SH-SY5Y (cell line): ENCODE results near the gene CLPTM1.

Experiments
- GATA2 ChIP-seq: IDR thresholded peaks from 2 replicates; pipeline ENCODE4 v1.6.1; 2011; ENCODE audit warnings: mild to moderate bottlenecking, low read depth, low read length
- GATA3 ChIP-seq: IDR thresholded peaks from 2 replicates; pipeline ENCODE4 v1.6.1; 2011; ENCODE audit warnings: low read depth, mild to moderate bottlenecking, low read length, moderate library complexity

GRCh38 chr19:44960906-44961728, 5.9 kb downstream of the CLPTM1 start:
- TF ChIP-seq GATA2 (no peak), GATA3 (no peak)
